Colonic mucosa (tissue), 4 donors: ENCODE data around the gene KXD1. TPM values are rescaled to one million over a fixed set of nuclear protein-coding genes. Genes with fewer than 3 reads are reported as not detected.
"Not testable (repeated sequence)": the region's sequence is repeated elsewhere in the genome, so short reads cannot be mapped to it uniquely, and the experiment has no call there.

Source experiments
- DNase-seq: peaks from one replicate; pipeline ENCODE4 v3.0.0-alpha.2; 2020
- H3K27ac ChIP-seq: fragments of 200-600 bp; one replicate; pipeline ENCODE4 v1.8.0; 2021
- H3K27me3 ChIP-seq: fragments of 200-600 bp; one replicate; pipeline ENCODE4 v1.8.0; 2021
- H3K36me3 ChIP-seq: fragments of 200-600 bp; one replicate; pipeline ENCODE4 v1.8.0; 2021
- H3K4me1 ChIP-seq: fragments of 200-600 bp; one replicate; pipeline ENCODE4 v1.8.0; 2021; ENCODE audit warnings: mild to moderate bottlenecking
- H3K4me3 ChIP-seq: fragments of 200-600 bp; one replicate; pipeline ENCODE4 v1.8.0; 2021
- H3K9ac ChIP-seq, 2 donors: one replicate each; pipeline ENCODE4 v1.7.0; 2013; ENCODE audit warnings: control low read depth in 2 of 2, low read depth in 2 of 2, low read length in 2 of 2
- H3K9me3 ChIP-seq: fragments of 200-600 bp; one replicate; pipeline ENCODE4 v1.8.0; 2021
- CTCF ChIP-seq: fragments of 200-600 bp; IDR thresholded peaks from one replicate; pipeline ENCODE4 v1.8.0; 2022; ENCODE audit warnings: antibody characterized with exemption, mild to moderate bottlenecking
- intact Hi-C: fragments of 100-400 bp; cut with DNase I; formaldehyde crosslinking; loops from one replicate; pipeline ENCODE4 v1.14.1; 2022
- total RNA-seq, 2 donors: library from RNA; stranded (reverse); fragmentation: NEBNext Ultra II Directional in 1 of 2; extraction: Animal tissue kit (Norgen Biotek cat#: 25700) in 1 of 2; gene quantifications; one replicate each; pipeline ENCODE4 v1.2.1, GENCODE V29; 2021
- donor health status: healthy.
- donor health status: DM: no; HTN: no; CAD: no.
- donor health status: DM: no; HTN: no; CAD: no.

The KXD1 gene
- total RNA-seq, 2 donors from 2014 or later, result 66.8 to 80.4 TPM

- Histone ChIP-seq H3K36me3 (no peaks in the 10 kb centered on the region), H3K9me3 (no peaks in the 10 kb centered on the region), H3K27ac (no peak overlapping the region), H3K27me3 (peaks cover 9% of the 10 kb centered on the region), H3K4me3 (no peak overlapping the region), H3K4me1 (peaks cover 18% of the 10 kb centered on the region), H3K9ac (no peak overlapping the region)
- no peak for TF ChIP-seq CTCF
- intact Hi-C loops, result loop anchor here (5.0 kb wide), 1 partner anchor 257 kb away; no protein-coding TSS in a partner anchor
- DNase-seq, result no peak
These were observed 32.9 kb downstream of the KXD1 start for GRCh38 chr19:18590273-18591272.

DNA sequence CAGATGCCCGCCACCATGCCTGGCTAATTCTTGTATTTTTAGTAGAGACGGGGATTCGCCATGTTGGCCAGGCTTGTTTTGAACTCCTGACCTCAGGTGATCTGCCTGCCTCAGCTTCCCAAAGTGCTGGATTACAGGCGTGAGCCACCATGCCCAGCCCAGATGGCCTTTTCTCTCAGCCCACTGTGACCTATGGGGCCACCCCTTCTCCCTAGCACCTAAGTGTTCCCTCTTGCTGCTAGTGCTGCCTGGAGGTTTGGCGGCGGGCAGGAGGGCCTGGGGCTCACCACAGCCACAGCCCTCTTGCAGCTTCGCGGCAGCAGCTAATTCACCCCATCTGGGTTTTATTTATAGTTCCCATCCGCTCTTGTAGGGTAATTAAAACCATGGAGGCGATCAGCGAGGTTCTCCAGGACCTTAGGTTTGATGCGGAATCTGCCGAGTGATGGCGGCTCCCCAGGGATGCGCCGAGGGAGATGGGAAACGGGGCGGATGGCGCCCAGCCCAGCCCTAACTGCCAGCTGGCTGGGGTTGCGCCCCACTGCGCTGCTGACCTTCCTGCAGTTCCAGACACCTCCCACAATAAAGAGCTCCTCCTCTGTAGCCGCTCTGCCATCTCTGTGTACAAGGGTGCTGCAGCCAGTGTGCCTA is 34.2 kb downstream of the KXD1 start:
- H3K4me1 ChIP-seq, result peaks cover 18% of the 10 kb centered on the region
- intact Hi-C loops, result loop anchor here (5.0 kb wide), 1 partner anchor 255 kb away; no protein-coding TSS in a partner anchor
- no peak overlapping the region for H3K9ac ChIP-seq
- TF ChIP-seq CTCF, result no peak
- peaks cover 9% of the 10 kb centered on the region for H3K27me3 ChIP-seq
- no peaks in the 10 kb centered on the region for H3K9me3 ChIP-seq
- H3K4me3 ChIP-seq, result no peak overlapping the region
- H3K36me3 ChIP-seq, result no peaks in the 10 kb centered on the region
- DNase-seq, result no peak
- H3K27ac ChIP-seq, result no peak overlapping the region

DNA sequence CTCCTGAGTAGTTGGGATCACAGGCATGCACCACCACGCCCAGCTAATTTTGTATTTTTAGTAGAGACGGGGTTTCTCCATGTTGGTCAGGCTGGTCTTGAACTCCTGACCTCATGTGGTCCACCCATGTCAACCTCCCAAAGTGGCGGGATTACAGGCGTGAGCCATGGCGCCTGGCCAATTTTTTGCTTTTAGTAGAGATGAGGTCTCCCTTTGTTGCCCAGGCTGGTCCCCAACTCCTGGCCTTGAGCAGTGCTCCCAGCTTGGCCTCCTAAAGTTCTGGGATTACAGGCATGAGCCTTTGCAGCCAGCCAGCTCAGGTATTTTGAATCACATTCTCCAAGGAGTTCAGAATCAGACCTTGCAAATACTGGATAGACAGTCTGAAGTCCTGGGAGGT is 35.1 kb downstream of the KXD1 start:
- DNase-seq, H3K4me3 ChIP-seq, H3K9ac ChIP-seq, H3K9me3 ChIP-seq, H3K27me3 ChIP-seq, H3K27ac ChIP-seq, H3K36me3 ChIP-seq: not testable (repeated sequence)
- H3K4me1 ChIP-seq, result peaks cover 18% of the 10 kb centered on the region
- intact Hi-C loops, result loop anchor here (5.0 kb wide), 1 partner anchor 255 kb away; no protein-coding TSS in a partner anchor

DNA sequence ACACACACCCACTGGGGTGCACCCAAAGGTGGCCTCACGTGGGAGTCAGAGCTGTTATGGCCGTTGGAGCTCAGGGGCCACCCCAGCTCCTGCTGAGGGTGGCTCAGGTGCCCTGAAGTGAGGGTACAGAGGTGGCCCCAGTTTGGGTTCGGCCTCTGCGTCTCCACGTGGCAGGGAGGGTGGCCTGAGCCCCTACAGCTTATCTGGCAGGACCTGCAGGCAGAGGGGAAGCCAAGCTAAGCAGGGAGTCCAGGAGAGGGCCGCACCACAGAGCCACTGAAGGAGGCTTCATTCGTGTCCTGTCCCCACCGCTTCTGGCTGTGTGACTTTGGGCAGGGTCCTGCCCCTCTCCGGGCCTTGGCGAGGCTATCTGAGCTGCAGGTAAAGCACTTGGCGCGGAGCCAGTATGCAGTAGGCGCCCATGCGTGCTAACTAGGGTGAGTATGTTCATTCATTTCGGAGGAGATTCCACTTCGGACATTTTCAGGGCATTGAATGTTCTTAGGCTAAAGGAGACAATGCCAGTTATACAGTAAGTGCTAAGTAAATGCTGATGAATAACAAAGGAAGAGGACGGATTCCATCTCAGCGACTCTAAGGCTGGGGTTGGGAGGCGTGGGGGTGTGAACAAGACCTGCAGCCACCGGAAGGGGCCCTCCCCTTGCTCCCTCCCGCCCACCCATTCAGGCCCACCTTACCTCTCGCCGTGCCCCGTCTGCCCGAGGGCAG is 35.9 kb downstream of the KXD1 start:
- Histone ChIP-seq H3K9ac (no peak overlapping the region), H3K9me3 (no peaks in the 10 kb centered on the region), H3K27me3 (peaks cover 17% of the 10 kb centered on the region), H3K36me3 (no peaks in the 10 kb centered on the region), H3K4me3 (peak overlapping the region; percentile 19), H3K4me1 (peaks cover 18% of the 10 kb centered on the region), H3K27ac (no peak overlapping the region)
- DNase-seq, result no peak
- intact Hi-C loops, result loop anchor here (5.0 kb wide), 1 partner anchor 254 kb away; no protein-coding TSS in a partner anchor
- no peak for TF ChIP-seq CTCF

DNA sequence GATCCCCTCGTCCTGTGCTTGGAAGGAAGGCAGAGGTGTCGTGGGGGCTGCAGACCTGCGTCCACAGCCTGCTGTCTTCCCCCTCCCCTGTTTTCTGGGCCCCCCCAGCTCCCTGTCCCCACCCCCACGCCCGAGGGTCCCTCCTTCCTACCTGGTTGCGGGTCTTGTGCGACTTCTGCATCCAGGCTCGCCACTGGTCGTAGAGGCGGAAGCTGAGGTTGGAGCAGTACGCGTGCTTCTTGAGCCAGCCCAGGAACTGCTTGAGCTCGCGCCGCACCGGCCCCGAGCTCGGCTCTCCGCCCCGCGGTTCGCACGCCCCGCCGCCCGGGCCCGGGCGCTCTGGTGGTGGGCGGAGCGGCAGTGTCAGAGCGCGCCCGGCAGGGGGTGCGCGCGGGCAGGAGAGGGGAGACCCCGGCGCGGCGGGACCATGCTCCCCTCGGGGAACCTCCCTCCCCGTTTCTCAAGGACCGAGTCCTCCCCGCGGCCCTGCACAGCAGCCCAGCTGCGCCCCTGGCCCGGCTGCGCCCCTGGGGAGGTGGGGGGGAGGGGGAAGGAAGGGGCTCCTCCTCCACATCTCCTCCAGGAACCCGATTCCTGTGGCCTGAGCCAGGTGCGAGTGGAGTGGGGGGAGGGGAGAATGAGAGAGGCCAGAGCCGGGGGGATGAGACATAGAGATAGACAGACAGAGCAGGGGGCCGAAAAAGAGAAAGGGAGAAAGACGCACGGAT is 36.6 kb downstream of the KXD1 start:
- Histone ChIP-seq H3K36me3 (no peaks in the 10 kb centered on the region), H3K27me3 (peaks cover 18% of the 10 kb centered on the region), H3K9ac (peak overlapping the region in 1 of 2 donors; percentile 35), H3K4me1 (peaks cover 17% of the 10 kb centered on the region), H3K9me3 (no peaks in the 10 kb centered on the region), H3K27ac (no peak overlapping the region), H3K4me3 (peak overlapping the region; percentile 19)
- peak; percentile 73 for DNase-seq
- intact Hi-C loops, result loop anchor here (5.0 kb wide), 1 partner anchor 253 kb away; no protein-coding TSS in a partner anchor
- peak; percentile 78 for TF ChIP-seq CTCF
